ENCODE results near the gene COL20A1. TPM values are rescaled to one million over a fixed set of nuclear protein-coding genes. Genes with fewer than 3 reads are reported as not detected.
A peak's percentile ranks its signal among the peaks of the same experiment; 100 is the strongest.

The COL20A1 gene
- total RNA-seq, 1 experiment from 2014 or later = 2.3 TPM

- Histone ChIP-seq H3K4me1 (ENCODE audit: insufficient read depth, low read length) (no peaks in the 10 kb centered on the region), H3K79me1 (ENCODE audit: insufficient read depth, low read depth, low read length, poor library complexity, severe bottlenecking) (no peaks in the 10 kb centered on the region), H3K27ac (ENCODE audit: insufficient read length, low read depth, low read length) (no peak overlapping the region), H2BK5ac (ENCODE audit: insufficient read length, low read length) (no peak overlapping the region), H3K23me2 (ENCODE audit: insufficient read length, low read depth, low read length, poor library complexity, severe bottlenecking) (peaks cover 3% of the 10 kb centered on the region), H4K91ac (ENCODE audit: insufficient read length, low read depth, low read length) (no peak overlapping the region), H4K20me1 (ENCODE audit: control insufficient read depth, insufficient read depth, insufficient read length) (no peaks in the 10 kb centered on the region), H4K5ac (ENCODE audit: insufficient read length, low read depth, low read length) (no peak overlapping the region), H3K27me3 (ENCODE audit: insufficient read depth, low read length) (no peaks in the 10 kb centered on the region), H3K4me2 (ENCODE audit: insufficient read depth, insufficient read length, low read length) (no peak overlapping the region), H2BK12ac (ENCODE audit: insufficient read length, low read depth, low read length) (no peak overlapping the region), H2AFZ (ENCODE audit: low read length) (no peak overlapping the region), H3K9me3 (ENCODE audit: control insufficient read depth, low read depth, low read length) (no peaks in the 10 kb centered on the region), H3K4ac (ENCODE audit: low read depth, low read length) (no peak overlapping the region), H3T11ph (ENCODE audit: low read length) (no peak overlapping the region), H2AK5ac (ENCODE audit: insufficient read length, low read length) (no peak overlapping the region), H3K14ac (ENCODE audit: insufficient read depth, low read length) (no peak overlapping the region), H3K18ac (ENCODE audit: insufficient read length, low read depth, low read length) (no peak overlapping the region), H3K79me2 (ENCODE audit: insufficient read depth, low read length) (no peaks in the 10 kb centered on the region), H3K9ac (ENCODE audit: extremely low read depth, insufficient read length, low read length) (no peak overlapping the region), H2BK120ac (ENCODE audit: low read depth, low read length, poor library complexity, severe bottlenecking) (no peak overlapping the region), H3K56ac (ENCODE audit: insufficient read length, low read depth, low read length) (no peak overlapping the region), H2BK20ac (ENCODE audit: low read depth, low read length, poor library complexity, severe bottlenecking) (no peak overlapping the region), H3K23ac (ENCODE audit: insufficient read length, low read depth, low read length) (no peak overlapping the region), H2BK15ac (ENCODE audit: low read depth, low read length) (no peak overlapping the region), H4K8ac (replicated peaks; ENCODE audit: insufficient read length, low read depth, low read length) (no peak overlapping the region)
- H3K27me3 Mint-ChIP-seq (ENCODE audit: low read depth) = no peaks in the 10 kb centered on the region
- H3K4me1 Mint-ChIP-seq = no peaks in the 10 kb centered on the region
- H3K27ac Mint-ChIP-seq = 0 out of 7 replicates have a peak overlapping the region, but pooled peaks of 1 of the 3 experiments have one; percentile 68
- peaks cover 8 to 65% (median 52%) of the 10 kb centered on the region in 3 experiments; a peak in 6 of 7 replicates for H3K36me3 Mint-ChIP-seq (ENCODE audit: insufficient read depth in 1 of 3, low read depth in 3 of 3)
- TF ChIP-seq CTCF (conservative IDR thresholded peaks at IDR 0.05) = no peak
- no peak for DNase-seq
- WGBS (ENCODE audit: extremely low coverage, insufficient read length, low lambda C conversion rate) = no CpG with 5 or more reads among the region's 25 CpGs
- no peaks in the 10 kb centered on the region for H3K9me3 Mint-ChIP-seq
- no peak overlapping the region for H3K4me3 Mint-ChIP-seq
These were observed 8.4 kb upstream of the COL20A1 start for GRCh38 chr20:63284544-63284949.

All from H9 (cell line).